ENCODE measurements around the gene SBF2.
"Not testable (repeated sequence)": the region's sequence is repeated elsewhere in the genome, so short reads cannot be mapped to it uniquely, and the experiment has no call there.

SBF2 gene

GRCh38 chr11:10160350-10160749, 133.7 kb downstream of the SBF2 start:
- DNase-seq: no peak

- no peak for DNase-seq
Observed at GRCh38 chr11:10158461-10158860, 135.6 kb downstream of the SBF2 start.

- no peak for DNase-seq
Observed at GRCh38 chr11:10155793-10156490, 138.1 kb downstream of the SBF2 start.

- DNase-seq: no peak
Observed at GRCh38 chr11:10150800-10151199, 143.2 kb downstream of the SBF2 start.

GRCh38 chr11:10149553-10149952, 144.5 kb downstream of the SBF2 start:
- no peak for DNase-seq

- DNase-seq: no peak
Observed at GRCh38 chr11:10147195-10147594, 146.8 kb downstream of the SBF2 start.

- DNase-seq: no peak
Observed at GRCh38 chr11:10144954-10145353, 149.1 kb downstream of the SBF2 start.

GRCh38 chr11:10139656-10140055, 154.4 kb downstream of the SBF2 start:
- no peak for DNase-seq

GRCh38 chr11:10139143-10139542, 154.9 kb downstream of the SBF2 start:
- no peak for DNase-seq

GRCh38 chr11:10134975-10135481, 159.0 kb downstream of the SBF2 start:
- no peak for DNase-seq

GRCh38 chr11:10134226-10134625, 159.8 kb downstream of the SBF2 start:
- not testable (repeated sequence) for DNase-seq

- DNase-seq: not testable (repeated sequence)
Observed at GRCh38 chr11:10133251-10133650, 160.8 kb downstream of the SBF2 start.

- no peak for DNase-seq
Observed at GRCh38 chr11:10130875-10131274, 163.1 kb downstream of the SBF2 start.

- DNase-seq: not testable (repeated sequence)
Observed at GRCh38 chr11:10129184-10129583, 164.8 kb downstream of the SBF2 start.

GRCh38 chr11:10125522-10126133, 168.4 kb downstream of the SBF2 start:
- no peak for DNase-seq

- DNase-seq: peak; percentile 10
Observed at GRCh38 chr11:10122326-10123197, 171.5 kb downstream of the SBF2 start.

GRCh38 chr11:10118865-10119264, 175.2 kb downstream of the SBF2 start:
- no peak for DNase-seq

- no peak for DNase-seq
Observed at GRCh38 chr11:10117709-10118351, 176.2 kb downstream of the SBF2 start.

- no peak for DNase-seq
Observed at GRCh38 chr11:10116588-10116987, 177.4 kb downstream of the SBF2 start.

- DNase-seq: no peak
Observed at GRCh38 chr11:10114593-10115404, 179.2 kb downstream of the SBF2 start.

- no peak for DNase-seq
Observed at GRCh38 chr11:10113852-10114251, 180.2 kb downstream of the SBF2 start.

- no peak for DNase-seq
Observed at GRCh38 chr11:10109806-10110205, 184.2 kb downstream of the SBF2 start.
